Activated CD4-positive, alpha-beta memory T cell treated with anti-CD3 and anti-CD28 coated beads, Interleukin-2, amount 10 ng/mL, durations not matched to agents 7 days and 5 days (primary cell): ENCODE results near the gene CDC5L. TPM values are rescaled to one million over a fixed set of nuclear protein-coding genes. Genes with fewer than 3 reads are reported as not detected.

Experiments
- CTCF ChIA-PET: fragments of 350-600 bp; sonication (Branson Sonifier 250); formaldehyde crosslinking; loops from one replicate; lab custom pipeline; 2021; ENCODE audit warnings: antibody characterized with exemption, inconsistent platforms; lab: Charles Lee
- POLR2A ChIA-PET: fragments of 350-600 bp; sonication (Branson Sonifier 250); formaldehyde crosslinking; loops from one replicate; lab custom pipeline; 2021; ENCODE audit warnings: antibody characterized with exemption; lab: Charles Lee
- DNase-seq: peaks from one replicate; pipeline ENCODE4 v3.0.0-alpha.2; 2020
- H3K27ac Mint-ChIP-seq: one replicate; pipeline ENCODE4 v1.8.0; 2021; ENCODE audit warnings: mild to moderate bottlenecking, mixed read lengths
- H3K27me3 Mint-ChIP-seq: one replicate; pipeline ENCODE4 v1.8.0; 2021; ENCODE audit warnings: mixed read lengths
- H3K36me3 Mint-ChIP-seq: one replicate; pipeline ENCODE4 v1.8.0; 2021; ENCODE audit warnings: low read depth, mixed read lengths
- H3K4me1 Mint-ChIP-seq: one replicate; pipeline ENCODE4 v1.8.0; 2021; ENCODE audit warnings: mixed read lengths
- H3K4me3 Mint-ChIP-seq: one replicate; pipeline ENCODE4 v1.8.0; 2021; ENCODE audit warnings: mild to moderate bottlenecking, mixed read lengths
- H3K9me3 Mint-ChIP-seq: one replicate; pipeline ENCODE4 v1.8.0; 2021; ENCODE audit warnings: mixed read lengths
- total RNA-seq, 2 experiments: library from RNA; stranded (reverse); gene quantifications; one replicate each; pipeline ENCODE4 v1.2.3, GENCODE V29; 2021

CDC5L gene
- total RNA-seq, 2 experiments from 2014 or later: 23.8 to 24.2 TPM

DNA sequence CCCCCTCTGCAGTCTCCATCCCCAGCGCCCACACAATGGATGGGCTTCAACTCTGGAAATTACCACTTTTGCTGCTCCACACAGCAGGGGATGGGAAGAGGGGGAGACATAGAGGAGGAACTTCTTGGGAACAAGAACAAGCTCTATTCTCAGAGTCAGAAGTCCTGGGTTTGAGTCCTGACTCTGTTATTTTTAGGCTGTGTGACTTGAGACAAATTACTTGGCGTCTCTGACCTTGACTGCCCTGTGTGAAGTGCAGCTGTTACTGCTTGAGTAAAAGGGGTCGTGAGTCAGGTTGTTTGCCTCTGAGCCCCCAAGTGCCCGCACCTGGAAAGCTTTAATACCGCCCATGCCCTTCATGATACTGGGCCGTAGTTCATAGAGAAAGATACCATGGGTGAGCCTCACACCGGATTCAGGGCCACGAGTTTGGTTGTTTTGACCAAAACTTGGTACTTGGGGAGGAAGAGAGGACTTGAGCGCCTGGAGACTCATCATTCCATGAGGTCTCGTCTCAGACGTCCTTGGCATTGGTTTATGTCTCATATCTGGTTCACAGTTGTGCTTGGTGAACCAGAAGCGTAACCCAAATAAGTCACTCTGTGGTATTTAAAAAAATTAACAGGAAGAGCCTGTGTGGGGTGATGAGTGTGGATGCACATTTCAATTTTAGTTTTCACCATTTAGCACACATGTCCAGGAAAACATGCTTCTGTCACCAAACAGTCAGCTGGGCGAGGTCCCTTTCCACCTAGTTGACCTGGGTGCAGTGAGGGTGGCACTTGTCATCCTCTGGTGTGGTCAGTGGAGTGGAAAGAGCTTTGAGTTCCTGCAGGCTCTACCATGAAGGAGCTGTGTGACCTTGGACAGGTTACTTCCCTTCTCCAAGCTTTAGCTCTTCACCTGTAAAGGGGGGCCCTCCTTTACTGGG lies 75.6 kb downstream of the CDC5L start:
- POLR2A ChIA-PET: no interaction called here
- peaks cover 3% of the 10 kb centered on the region for H3K27me3 Mint-ChIP-seq

DNA sequence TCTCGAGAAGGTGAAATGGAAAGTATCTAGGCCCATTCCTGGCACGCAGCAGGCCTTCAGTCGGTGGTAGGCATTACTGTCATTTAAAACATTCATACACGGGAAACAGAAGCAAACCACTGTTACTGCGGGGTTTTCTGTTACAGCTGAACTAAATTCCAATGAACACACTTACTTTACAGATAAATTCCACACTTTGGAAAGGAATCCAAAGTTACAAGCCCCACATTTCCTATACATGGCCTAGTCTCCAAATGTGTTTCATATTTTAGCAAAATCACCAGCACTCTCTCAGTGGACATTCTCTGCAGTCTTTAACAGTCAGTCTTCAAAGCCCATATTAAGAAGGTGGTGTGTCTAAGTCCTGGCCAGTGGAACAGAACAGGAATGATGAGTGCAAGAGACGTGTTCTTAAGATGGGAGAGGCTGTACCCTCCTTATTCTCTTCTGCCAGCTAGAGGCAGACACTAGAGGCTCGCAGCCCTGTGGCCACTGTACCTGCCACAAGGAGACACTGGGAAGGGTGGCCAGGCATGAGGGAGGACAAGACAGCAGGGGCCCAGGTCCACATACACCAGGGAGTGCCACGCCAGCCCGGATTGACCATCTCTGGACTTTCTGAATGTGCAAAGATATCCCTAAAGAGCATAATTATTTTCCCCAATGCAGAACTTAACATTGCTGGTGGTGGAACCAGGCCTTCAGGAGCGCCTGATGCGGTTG lies 76.4 kb downstream of the CDC5L start:
- CTCF ChIA-PET: interaction anchor here (1.2 to 1.3 kb wide), 2 partner anchors 12 to 35 kb away, joined by 3 to 5 read pairs; no protein-coding TSS in a partner anchor
- Mint-ChIP-seq H3K36me3 (no peaks in the 10 kb centered on the region), H3K4me1 (peaks cover 4% of the 10 kb centered on the region), H3K4me3 (no peak overlapping the region), H3K27ac (no peak overlapping the region), H3K9me3 (no peaks in the 10 kb centered on the region), H3K27me3 (peaks cover 3% of the 10 kb centered on the region)
- DNase-seq: no peak
- POLR2A ChIA-PET: no interaction called here

More for the DNA sequence above, 75.6 kb downstream of the CDC5L start:
- peaks cover 4% of the 10 kb centered on the region for H3K4me1 Mint-ChIP-seq
- H3K4me3 Mint-ChIP-seq: no peak overlapping the region
- CTCF ChIA-PET: interaction anchor here (0.7 to 2.6 kb wide), 3 partner anchors 10 to 34 kb away, joined by 3 to 13 read pairs (median 3); no protein-coding TSS in a partner anchor
- DNase-seq: no peak
- H3K36me3 Mint-ChIP-seq: no peaks in the 10 kb centered on the region
- no peak overlapping the region for H3K27ac Mint-ChIP-seq
- H3K9me3 Mint-ChIP-seq: no peaks in the 10 kb centered on the region

DNA sequence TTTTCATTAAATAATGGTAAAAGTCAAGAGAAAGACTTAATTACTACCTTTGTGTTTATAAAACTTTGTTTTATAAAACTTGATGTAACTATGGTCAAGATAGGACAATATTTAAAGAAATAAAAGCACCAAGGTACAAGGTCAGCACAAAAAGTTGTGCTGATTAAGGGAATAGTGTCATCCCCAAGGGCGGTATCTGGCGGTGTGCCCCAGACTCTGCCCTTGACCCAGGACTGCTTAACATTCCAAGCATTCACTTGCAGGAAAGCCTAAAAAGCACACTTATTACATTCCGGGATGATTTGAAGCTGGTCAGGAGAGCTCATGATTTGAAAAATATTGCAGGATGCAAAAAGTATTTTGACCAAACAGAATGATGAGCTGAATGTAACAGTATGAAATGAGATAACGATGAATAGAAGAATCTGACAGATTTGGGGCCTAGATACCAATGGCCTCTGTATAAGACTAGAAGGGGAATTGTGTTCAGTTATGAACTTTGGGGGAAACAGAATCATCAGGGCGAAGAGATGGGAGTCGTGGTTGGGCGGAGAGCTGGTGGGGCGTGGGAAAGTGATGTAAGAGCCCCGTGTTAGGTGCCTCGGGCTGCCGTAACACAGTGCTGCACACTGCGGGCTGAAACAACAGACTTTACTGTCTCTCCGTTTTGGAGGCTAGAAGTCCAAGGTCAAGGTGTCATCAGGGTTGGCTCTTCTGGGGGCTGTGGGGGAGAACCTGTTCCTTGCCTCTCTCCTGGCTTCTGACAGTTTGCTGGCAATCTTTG lies 77.2 kb downstream of the CDC5L start:
- Mint-ChIP-seq H3K36me3 (no peaks in the 10 kb centered on the region), H3K27ac (no peak overlapping the region), H3K9me3 (no peaks in the 10 kb centered on the region), H3K27me3 (peaks cover 5% of the 10 kb centered on the region), H3K4me1 (peaks cover 4% of the 10 kb centered on the region), H3K4me3 (no peak overlapping the region)
- CTCF ChIA-PET: interaction anchor here (1.2 kb wide), 1 partner anchor 11 kb away, joined by 5 read pairs; no protein-coding TSS in a partner anchor
- POLR2A ChIA-PET: no interaction called here
- DNase-seq: no peak

DNA sequence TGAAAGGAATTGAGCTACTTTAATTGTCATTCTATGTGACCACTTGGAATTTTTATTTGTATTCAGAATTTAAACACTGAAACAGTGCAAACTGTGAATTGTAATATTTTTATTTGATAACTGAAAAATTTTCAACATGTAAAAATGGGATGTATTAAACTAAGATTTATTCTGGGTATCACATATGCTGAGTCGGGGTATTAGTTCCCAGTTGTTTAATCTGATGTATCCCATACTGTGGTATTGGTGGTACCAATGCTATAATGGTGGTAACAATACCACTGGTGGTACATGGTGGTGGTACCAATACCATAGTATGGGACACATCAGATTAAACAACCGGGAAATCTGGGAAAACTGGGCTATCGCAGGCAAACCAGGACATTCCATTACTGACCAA lies 79.4 kb downstream of the CDC5L start:
- no peak overlapping the region for H3K27ac Mint-ChIP-seq
- H3K4me3 Mint-ChIP-seq: no peak overlapping the region
- no peaks in the 10 kb centered on the region for H3K36me3 Mint-ChIP-seq
- CTCF ChIA-PET: interaction anchor here (1.1 to 1.9 kb wide), 2 partner anchors 9 to 10 kb away, joined by 4 to 10 read pairs; no protein-coding TSS in a partner anchor
- H3K4me1 Mint-ChIP-seq: peaks cover 4% of the 10 kb centered on the region
- peaks cover 7% of the 10 kb centered on the region for H3K27me3 Mint-ChIP-seq
- POLR2A ChIA-PET: no interaction called here
- DNase-seq: no peak
- no peaks in the 10 kb centered on the region for H3K9me3 Mint-ChIP-seq

DNA sequence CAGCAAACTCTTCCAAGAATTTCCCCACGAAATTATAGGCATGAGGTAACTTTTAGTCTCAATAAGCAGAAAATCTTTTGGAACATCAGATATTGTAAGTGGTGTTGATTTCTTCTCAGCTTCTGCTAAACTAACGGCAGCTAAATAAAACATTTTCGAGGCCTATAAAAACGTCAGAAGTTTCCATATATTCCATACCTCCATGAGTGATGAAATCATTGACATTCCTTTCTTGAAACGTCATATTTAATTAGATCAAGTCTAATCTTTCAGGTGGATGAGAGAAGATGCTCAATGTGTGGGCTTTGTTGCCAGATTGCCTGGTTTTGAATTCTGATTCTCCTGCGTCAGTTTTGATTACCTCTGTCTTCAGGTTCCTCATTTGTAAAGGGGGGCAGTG lies 81.3 kb downstream of the CDC5L start:
- Mint-ChIP-seq H3K27ac (no peak overlapping the region), H3K27me3 (peaks cover 6% of the 10 kb centered on the region), H3K4me1 (no peaks in the 10 kb centered on the region), H3K4me3 (no peak overlapping the region), H3K9me3 (no peaks in the 10 kb centered on the region), H3K36me3 (no peaks in the 10 kb centered on the region)
- POLR2A ChIA-PET: no interaction called here
- DNase-seq: no peak
- CTCF ChIA-PET: interaction anchor here (0.9 to 2.9 kb wide), 5 partner anchors 21 to 187 kb away, joined by 3 to 12 read pairs (median 5); no protein-coding TSS in a partner anchor

DNA sequence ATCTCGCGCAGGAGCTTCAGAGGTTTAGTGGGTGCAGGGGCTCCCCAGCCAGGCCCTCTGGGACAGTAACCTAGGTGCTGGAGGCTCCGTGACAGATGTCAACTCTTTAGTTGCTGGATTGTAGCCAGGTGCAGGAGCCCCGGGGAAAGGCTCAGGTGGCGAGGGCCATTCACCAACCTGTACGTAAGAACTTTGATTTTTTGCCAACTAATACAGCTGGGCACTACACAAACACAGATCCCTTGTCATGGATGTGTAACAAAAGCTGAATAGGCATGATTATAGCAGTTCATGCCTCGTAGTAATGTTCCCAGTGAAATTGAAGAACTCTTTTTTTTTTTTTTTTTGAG lies 82.6 kb downstream of the CDC5L start:
- Mint-ChIP-seq H3K27ac (no peak overlapping the region), H3K9me3 (no peaks in the 10 kb centered on the region), H3K36me3 (no peaks in the 10 kb centered on the region), H3K27me3 (peaks cover 6% of the 10 kb centered on the region), H3K4me1 (peaks cover 1% of the 10 kb centered on the region), H3K4me3 (no peak overlapping the region)
- no peak for DNase-seq
- POLR2A ChIA-PET: no interaction called here
- CTCF ChIA-PET: interaction anchor here (0.7 to 2.9 kb wide), 18 partner anchors 8 to 1452 kb away, joined by 3 to 15 read pairs (median 4); no protein-coding TSS in a partner anchor

DNA sequence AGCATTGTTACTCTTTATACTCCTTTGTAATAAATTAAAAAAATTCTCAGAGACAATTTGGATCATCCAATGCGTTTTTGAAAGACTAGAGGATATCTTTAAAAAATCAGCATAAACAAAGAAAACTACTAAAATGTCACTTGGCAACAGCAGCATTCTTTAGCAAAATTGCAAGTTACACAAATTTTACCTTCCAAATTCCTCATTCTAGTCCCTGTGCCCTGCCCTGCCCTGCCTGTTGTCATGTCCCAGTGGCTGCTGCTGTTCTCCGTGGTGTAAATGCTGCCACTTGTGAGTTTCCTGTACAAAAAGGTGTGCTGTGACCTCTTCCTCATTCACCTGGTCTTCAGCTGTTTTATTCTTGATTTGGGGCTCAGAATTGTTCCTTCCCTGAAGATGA lies 83.2 kb downstream of the CDC5L start:
- ChIA-PET POLR2A (no interaction called here), CTCF (interaction anchor here (0.7 to 2.9 kb wide), 8 partner anchors 10 to 192 kb away, joined by 3 to 15 read pairs (median 5); no protein-coding TSS in a partner anchor)
- Mint-ChIP-seq H3K27me3 (peaks cover 6% of the 10 kb centered on the region), H3K27ac (no peak overlapping the region), H3K9me3 (no peaks in the 10 kb centered on the region), H3K4me3 (no peak overlapping the region), H3K36me3 (no peaks in the 10 kb centered on the region), H3K4me1 (peaks cover 3% of the 10 kb centered on the region)
- no peak for DNase-seq

DNA sequence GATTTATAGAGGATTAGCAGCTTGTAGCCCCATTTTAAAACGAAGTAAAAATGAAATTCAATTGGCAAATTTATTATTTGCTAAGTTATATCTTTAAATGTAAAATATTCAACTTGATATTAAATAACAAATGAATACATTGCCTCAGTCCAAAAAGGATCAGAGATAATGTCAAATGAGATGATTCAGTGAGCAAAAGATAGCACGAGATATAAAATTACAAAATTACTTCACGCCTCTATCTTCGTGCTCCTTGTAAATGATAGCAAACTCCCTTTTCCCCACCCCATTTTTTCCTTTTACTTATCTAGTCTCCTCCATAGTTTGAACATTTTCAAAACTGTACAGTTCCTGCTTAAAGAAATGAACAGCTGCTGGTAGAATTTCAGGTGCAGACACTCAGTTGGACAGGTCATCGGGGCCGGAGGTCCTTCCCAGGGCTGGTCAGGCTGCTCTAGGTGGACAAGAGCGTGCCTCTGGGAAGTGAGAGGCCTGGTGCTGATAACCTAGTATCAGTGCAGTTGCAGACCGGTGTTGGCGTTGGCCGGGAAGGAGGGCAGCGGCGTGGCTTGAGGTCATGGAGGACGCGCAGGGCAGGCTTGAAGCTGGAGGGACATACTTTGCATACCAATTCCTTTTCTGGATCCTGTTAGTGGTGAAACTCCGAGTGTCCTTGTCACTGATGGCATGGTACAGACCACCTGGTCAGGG lies 83.9 kb downstream of the CDC5L start:
- POLR2A ChIA-PET: no interaction called here
- CTCF ChIA-PET: interaction anchor here (1.3 to 2.9 kb wide), 4 partner anchors 13 to 44 kb away, joined by 4 to 11 read pairs (median 4); no protein-coding TSS in a partner anchor
- peaks cover 4% of the 10 kb centered on the region for H3K4me1 Mint-ChIP-seq

DNA sequence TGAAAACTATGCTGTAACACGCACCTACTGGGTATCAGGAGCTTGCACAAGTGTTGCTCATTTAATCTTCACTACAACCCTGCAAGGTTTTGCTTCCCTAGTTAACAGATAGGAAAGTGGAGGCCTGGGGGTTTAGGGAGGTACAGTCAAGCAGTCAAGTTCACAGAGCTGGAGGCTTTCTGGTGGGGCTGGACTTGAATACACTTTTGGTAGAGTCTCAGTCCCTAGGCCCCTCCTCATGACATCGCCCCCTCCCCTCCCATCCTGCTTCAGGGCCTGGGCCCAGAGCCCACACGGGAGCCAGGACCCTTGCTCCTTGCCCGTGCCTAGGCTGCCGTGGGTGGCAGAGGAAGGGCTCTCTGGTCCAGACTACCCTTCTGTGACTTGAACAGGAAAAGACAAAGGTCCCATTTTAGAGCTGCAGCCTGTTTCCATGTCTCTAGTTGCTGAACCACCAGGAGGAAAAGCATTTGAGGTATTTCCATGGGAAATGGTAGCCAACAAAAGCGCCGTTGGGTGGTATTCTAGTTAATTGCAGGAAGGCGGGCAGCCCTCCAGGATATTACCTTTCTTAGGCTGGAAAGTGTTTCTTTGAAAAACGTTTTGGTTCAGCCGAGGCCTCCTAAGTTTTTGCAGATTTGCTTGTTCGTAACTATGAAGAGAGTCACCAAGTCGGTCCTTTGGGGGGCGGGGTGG lies 84.9 kb downstream of the CDC5L start:
- Mint-ChIP-seq H3K36me3 (no peaks in the 10 kb centered on the region), H3K27ac (no peak overlapping the region), H3K27me3 (peaks cover 4% of the 10 kb centered on the region), H3K9me3 (no peaks in the 10 kb centered on the region), H3K4me3 (no peak overlapping the region), H3K4me1 (peaks cover 4% of the 10 kb centered on the region)
- CTCF ChIA-PET: no interaction called here
- DNase-seq: no peak
- POLR2A ChIA-PET: no interaction called here

More for the DNA sequence above, 83.9 kb downstream of the CDC5L start:
- Mint-ChIP-seq H3K27ac (no peak overlapping the region), H3K4me3 (no peak overlapping the region), H3K36me3 (no peaks in the 10 kb centered on the region), H3K9me3 (no peaks in the 10 kb centered on the region), H3K27me3 (peaks cover 6% of the 10 kb centered on the region)
- no peak for DNase-seq

DNA sequence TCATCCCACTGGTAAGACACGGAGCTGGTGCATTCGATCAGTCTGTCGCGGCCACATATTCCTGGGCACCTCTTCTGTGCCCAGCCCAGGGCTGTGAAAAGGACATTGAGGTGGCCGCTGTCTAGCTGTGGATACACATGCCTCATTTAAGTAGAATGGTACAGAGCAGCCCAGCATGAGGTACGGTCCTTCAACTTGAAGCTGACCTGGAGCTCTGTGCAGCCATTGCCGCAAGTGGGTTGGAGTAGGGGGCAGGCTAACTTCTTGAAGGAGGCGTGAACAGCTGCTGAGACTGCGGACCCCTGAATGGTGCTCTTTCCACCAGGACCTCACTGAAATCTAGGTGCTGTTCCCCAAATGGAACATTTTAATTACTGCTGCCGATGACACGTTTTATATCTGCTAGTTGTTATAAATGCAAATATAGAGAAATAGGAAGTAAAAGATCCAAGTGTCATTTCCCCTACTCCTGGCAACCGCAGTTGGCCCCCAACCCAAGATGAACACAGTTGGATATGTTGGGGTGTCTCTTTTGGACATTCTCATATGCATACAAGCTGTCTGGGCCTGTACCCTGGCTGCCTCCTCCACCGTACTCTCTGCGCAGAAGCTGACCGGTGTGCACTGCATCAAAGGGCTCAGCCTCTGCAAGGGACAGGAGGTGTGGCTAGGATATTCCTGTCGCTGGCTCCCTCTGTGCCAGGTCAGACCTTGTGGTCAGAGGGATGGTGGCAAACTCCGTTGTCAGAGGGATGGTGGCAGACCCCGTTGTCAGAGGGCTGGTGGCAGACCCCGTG lies 86.1 kb downstream of the CDC5L start:
- ChIA-PET CTCF (no interaction called here), POLR2A (no interaction called here)
- DNase-seq: no peak
- H3K27ac Mint-ChIP-seq: no peak overlapping the region
- no peak overlapping the region for H3K4me3 Mint-ChIP-seq
- peaks cover 4% of the 10 kb centered on the region for H3K27me3 Mint-ChIP-seq
- no peaks in the 10 kb centered on the region for H3K9me3 Mint-ChIP-seq
- no peaks in the 10 kb centered on the region for H3K36me3 Mint-ChIP-seq
- H3K4me1 Mint-ChIP-seq: peaks cover 4% of the 10 kb centered on the region

DNA sequence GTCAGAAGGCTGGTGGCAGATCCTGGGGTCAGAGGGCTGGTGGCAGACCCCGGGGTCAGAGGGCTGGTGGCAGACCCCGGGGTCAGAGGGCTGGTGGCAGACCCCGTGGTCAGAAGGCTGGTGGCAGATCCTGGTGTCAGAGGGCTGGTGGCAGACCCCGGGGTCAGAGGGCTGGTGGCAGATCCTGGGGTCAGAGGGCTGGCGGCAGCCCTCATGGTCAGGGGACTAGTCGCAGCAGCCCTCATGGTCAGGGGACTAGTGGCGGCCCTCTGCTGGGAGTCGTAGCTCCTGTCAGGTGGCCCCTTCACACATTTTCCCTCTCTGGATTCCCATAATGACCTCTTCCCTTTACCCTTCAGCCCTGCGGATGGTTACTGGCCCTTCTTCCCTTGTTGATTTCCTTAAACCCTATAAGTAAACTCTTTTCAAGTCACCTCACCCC lies 86.7 kb downstream of the CDC5L start:
- no peak for DNase-seq
- Mint-ChIP-seq H3K36me3 (no peaks in the 10 kb centered on the region), H3K27ac (no peak overlapping the region), H3K27me3 (peaks cover 2% of the 10 kb centered on the region), H3K4me3 (no peak overlapping the region), H3K4me1 (peaks cover 4% of the 10 kb centered on the region), H3K9me3 (no peaks in the 10 kb centered on the region)
- ChIA-PET POLR2A (no interaction called here), CTCF (interaction anchor here (2.2 kb wide), 1 partner anchor 13 kb away, joined by 13 read pairs; no protein-coding TSS in a partner anchor)
